LNCAP (cell line): Measurements from ENCODE around the gene VPS13C.

Source experiments
- TF ChIP-seq, protein P1 (sequence below): fragments of 450-650 bp; IDR thresholded peaks from 2 replicates; pipeline ENCODE4 v1.5.1; 2017; ENCODE audit warnings: mild to moderate bottlenecking

The VPS13C gene

DNA sequence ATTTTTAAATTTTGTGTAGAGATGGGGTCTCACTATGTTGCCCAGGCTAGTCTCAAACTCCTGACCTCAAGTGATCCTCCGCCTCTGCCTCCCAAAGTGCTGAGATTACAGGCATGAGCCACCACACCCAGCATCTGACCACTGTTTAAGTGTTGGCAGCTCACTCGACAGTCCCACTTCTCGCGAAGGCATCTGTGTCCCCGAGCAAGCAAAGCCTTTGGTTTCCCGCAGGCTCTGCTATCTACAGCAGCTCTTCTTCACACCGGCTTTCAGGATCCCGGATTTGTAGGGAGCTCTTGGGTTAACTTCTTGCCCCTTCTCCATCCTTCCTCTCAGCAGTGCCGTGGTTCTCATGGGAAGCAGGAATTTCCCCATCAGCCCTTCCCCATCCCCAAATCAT, 240.9 kb downstream of the VPS13C start:
- TF ChIP-seq, protein P1, sequence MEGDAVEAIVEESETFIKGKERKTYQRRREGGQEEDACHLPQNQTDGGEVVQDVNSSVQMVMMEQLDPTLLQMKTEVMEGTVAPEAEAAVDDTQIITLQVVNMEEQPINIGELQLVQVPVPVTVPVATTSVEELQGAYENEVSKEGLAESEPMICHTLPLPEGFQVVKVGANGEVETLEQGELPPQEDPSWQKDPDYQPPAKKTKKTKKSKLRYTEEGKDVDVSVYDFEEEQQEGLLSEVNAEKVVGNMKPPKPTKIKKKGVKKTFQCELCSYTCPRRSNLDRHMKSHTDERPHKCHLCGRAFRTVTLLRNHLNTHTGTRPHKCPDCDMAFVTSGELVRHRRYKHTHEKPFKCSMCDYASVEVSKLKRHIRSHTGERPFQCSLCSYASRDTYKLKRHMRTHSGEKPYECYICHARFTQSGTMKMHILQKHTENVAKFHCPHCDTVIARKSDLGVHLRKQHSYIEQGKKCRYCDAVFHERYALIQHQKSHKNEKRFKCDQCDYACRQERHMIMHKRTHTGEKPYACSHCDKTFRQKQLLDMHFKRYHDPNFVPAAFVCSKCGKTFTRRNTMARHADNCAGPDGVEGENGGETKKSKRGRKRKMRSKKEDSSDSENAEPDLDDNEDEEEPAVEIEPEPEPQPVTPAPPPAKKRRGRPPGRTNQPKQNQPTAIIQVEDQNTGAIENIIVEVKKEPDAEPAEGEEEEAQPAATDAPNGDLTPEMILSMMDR: no peak

DNA sequence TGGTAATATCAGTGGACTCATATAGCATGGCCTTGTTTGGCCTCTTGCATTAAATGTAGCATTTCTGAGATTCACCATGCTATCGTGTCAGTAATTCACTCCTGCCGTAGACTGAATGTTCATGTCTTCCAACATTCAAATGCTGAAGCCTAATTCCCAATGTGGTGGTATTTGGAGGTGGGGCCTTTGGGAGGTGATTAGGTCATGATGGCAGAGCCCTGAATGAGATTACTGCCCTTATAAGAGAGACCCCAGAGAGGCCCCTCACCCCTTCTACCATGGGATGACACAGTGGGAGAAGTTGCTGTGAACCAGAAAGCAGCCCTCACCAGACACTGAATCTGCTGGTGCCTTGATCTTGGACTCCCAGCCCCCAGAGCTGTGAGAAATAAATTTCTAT, 241.4 kb downstream of the VPS13C start:
- TF ChIP-seq, protein P1: no peak

DNA sequence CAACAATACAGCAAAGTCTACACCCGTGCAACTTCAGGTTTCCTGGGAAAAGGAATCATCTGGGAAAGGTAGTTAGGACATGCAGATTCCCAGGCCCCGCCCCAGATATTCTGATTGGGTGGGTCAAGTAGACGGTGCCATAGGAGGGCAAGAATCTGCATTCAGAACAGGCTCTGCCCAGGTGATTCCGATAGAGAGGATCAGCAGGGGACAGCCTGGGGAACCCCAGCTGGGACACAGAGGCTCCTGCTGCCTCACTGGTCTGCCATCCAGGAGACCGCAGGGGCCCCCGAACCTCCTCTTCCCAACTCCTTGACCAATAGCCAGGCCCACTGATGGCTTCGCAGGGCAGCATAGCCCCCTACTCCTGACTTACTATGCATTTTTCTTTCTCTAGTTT, 243.4 kb downstream of the VPS13C start:
- TF ChIP-seq, protein P1: no peak

DNA sequence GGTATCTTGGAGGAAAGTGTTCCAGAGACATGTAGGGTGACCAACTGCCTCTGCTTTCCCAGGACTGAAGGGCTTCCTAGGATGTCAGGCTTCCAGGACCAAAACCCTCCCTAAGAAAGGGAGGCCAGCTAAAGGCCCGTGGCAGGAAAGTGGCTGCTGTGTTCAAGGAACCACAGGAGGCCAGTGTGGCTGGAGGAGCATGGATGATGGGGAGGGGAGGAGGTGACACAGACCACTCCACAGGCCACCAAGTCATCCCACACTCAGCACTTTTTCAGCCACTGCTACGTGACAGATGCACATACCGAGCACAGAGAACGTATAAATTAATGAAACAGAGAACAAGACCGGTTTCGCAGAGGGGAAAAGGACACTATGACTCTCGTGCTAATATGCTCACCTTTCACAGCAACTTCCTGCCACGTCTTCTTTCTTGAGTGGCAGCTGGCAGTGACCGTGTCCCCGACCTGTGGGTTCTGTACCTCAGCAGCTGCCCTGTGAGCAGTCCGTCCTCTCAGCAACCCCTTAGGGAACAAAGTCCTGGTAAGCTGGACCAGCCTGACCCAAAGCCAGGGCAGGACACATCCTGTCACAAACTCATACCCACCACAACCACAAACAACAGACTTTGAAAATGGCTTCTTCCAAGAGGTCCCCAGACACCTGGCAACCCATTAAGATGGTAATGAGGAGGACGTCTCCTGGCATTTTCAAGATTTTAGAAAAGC, 244.7 kb downstream of the VPS13C start:
- TF ChIP-seq, protein P1: no peak

DNA sequence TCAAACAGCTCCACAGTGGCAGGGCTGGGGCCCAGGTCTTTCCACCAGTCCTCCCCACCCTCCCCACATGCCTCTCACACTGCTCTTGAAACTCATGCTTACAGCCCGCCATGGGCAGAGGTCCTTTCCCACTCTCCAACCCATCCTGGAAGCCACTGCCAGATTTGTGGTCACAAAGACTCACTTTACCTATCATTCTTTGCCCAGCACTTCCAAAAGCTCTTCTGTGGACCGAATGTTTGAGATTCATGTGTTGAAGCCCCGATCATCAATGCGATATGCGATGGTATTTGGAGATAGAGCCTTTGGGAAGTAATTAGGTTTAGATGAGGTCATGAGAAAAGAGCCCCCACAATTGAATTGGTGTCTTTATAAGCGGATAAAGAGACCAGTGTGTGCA, 247.8 kb downstream of the VPS13C start:
- TF ChIP-seq, protein P1: no peak

DNA sequence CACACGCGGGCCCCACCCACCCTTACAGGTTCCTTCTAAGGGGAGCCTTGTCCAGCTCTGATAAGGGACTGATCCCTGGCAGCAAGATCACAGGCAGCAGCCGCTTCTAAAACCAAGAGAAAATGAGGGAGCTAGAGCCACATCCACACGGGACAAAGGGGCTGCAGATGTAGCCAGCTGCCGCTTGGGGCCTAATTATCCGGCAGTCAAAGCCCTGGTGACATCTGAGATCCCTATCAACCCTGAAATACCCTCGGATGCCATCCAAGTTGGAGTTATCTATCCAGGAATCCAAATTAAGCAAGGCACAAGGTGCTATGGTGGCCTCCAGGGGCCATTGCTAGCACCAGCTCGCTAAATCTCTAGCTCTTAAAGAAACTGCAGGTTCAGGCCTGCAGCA, 248.3 kb downstream of the VPS13C start:
- TF ChIP-seq, protein P1: no peak

DNA sequence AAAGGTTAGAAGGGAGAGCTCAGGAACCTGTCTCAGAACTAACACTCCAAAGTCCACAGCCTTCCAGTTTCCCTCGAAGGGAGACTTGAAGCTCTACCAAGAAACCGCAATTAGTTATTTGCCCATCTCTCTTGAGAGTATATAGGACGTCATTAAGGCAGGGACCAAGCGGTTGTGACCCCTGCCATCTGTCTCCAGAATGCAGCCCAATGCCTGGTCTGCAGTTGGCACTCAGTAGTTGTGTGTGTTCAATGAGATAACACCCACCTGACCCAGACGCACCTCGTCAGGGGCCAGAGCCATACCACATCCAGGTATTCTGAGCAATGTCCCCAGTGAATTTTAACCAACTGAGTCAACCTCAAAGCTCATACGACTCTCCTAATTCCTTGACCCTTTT, 251.0 kb downstream of the VPS13C start:
- TF ChIP-seq, protein P1: no peak
